ENCODE data around the gene ARPP21. TPM values are rescaled to one million over a fixed set of nuclear protein-coding genes. Genes with fewer than 3 reads are reported as not detected.

The ARPP21 gene
- total RNA-seq, 4 donors from 2014 or later, result under 0.01 to 0.33 (median 0.13) TPM; not detected in 1

DNA sequence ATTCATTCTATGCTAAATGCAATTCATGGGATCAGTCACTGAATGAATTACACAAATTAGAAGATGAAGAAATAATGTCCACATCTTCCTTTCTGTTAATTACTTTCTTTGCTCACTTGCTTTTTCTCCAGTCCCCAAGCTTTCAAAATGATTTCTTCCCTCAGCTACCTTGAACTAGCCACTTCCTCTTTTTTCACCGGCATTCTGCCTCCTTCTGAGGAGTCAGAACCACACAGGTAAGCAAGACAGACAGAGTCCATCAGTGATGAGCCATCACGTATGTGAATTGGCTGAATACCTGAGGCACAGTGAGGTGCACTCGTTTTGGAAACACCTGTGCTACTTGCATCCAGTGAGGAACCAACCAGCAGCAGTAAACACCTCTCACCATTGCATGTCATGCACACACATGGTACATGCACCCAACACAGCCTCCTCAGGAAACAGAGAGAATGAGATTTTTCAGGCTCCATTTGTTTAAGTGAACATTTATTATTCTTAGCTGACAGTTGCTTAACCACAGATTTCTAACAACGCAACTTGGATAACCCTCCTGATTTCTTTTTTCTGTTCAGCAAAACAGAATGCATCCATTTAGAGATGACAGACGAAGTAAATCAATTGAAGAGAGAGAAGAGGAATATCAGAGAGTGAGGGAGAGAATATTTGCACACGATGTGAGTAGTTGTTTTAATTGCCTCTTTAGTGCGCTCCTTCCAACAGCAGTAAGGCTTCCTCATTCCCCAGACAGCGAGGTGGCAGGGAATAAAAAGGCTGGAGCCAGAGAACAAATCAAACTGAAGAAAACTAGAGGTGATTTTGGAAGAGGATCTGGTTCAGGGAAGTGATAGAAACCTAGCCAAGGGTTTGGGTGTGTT lies 69.3 kb downstream of the ARPP21 start:
- WGBS, result 64% methylated on average over 8 of the region's 8 CpGs
- H3K27me3 ChIP-seq, result no peaks in the 10 kb centered on the region
- intact Hi-C loops (cut with DNase I), result no loop called here
- DNase-seq (ENCODE audit: extremely low spot score), result no peak
- no peaks in the 10 kb centered on the region for H3K36me3 ChIP-seq
- TF ChIP-seq EP300 (IDR thresholded peaks at IDR 0.05) (no peak), POLR2A (IDR thresholded peaks at IDR 0.05; ENCODE audit: low read depth) (no peak), POLR2AphosphoS5 (IDR thresholded peaks at IDR 0.05) (no peak)
- TF ChIP-seq, protein P1, sequence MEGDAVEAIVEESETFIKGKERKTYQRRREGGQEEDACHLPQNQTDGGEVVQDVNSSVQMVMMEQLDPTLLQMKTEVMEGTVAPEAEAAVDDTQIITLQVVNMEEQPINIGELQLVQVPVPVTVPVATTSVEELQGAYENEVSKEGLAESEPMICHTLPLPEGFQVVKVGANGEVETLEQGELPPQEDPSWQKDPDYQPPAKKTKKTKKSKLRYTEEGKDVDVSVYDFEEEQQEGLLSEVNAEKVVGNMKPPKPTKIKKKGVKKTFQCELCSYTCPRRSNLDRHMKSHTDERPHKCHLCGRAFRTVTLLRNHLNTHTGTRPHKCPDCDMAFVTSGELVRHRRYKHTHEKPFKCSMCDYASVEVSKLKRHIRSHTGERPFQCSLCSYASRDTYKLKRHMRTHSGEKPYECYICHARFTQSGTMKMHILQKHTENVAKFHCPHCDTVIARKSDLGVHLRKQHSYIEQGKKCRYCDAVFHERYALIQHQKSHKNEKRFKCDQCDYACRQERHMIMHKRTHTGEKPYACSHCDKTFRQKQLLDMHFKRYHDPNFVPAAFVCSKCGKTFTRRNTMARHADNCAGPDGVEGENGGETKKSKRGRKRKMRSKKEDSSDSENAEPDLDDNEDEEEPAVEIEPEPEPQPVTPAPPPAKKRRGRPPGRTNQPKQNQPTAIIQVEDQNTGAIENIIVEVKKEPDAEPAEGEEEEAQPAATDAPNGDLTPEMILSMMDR (IDR thresholded peaks at IDR 0.05), result no peak
- H3K9me3 ChIP-seq, result no peaks in the 10 kb centered on the region
- no peak overlapping the region for H3K27ac ChIP-seq (replicated peaks in 1 of 4)
- H3K4me3 ChIP-seq, result no peak overlapping the region
- no peaks in the 10 kb centered on the region for H3K4me1 ChIP-seq

DNA sequence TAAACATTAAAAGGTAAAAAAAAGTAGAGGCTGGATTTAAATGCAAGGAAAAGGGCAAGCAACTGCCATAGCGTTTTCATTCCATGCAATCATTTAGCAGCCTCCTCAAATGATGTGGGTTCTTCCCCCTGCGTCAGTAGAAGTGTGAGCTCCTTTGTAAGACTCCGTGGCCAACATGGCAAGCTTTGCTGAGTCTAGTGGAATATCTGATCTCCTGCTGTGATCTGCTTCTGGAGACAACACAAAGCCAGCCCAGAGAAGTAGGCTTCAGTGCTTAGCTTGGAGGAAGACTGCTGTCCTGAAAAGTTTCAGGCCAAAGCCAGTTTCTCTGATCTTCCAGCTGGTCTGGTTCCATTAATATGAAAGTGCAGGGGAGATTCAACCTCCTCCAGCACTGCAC lies 70.4 kb downstream of the ARPP21 start:
- WGBS, result 89% methylated on average over 3 of the region's 3 CpGs
- H3K4me1 ChIP-seq, result no peaks in the 10 kb centered on the region
- H3K4me3 ChIP-seq, result no peak overlapping the region
- no peaks in the 10 kb centered on the region for H3K9me3 ChIP-seq
- H3K27ac ChIP-seq (replicated peaks in 1 of 4), result no peak overlapping the region
- intact Hi-C loops (cut with DNase I), result no loop called here
- H3K36me3 ChIP-seq, result no peaks in the 10 kb centered on the region
- H3K27me3 ChIP-seq, result no peaks in the 10 kb centered on the region
- TF ChIP-seq POLR2A (IDR thresholded peaks at IDR 0.05; ENCODE audit: low read depth), result no peak
- no peak for TF ChIP-seq EP300 (IDR thresholded peaks at IDR 0.05)
- TF ChIP-seq POLR2AphosphoS5 (IDR thresholded peaks at IDR 0.05), result no peak
- no peak for DNase-seq (ENCODE audit: extremely low spot score)

DNA sequence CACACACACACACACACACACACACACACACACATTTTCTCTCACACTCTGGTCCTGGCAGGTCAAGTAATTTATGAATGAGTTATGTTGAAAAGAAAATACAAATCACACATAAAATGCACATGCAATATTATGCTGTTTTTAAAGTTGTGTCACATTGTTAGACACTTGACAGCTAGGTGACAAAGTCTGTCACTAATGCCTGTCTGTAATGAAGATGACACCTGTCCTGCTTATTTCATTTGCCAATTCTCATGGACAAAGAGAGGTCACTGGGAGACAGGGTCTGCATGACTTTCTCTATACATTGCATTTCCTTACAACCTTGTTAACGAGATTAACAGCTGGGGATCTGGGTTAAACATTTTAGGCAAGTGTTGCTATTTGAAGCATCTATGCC lies 71.2 kb downstream of the ARPP21 start:
- no peaks in the 10 kb centered on the region for H3K27me3 ChIP-seq
- H3K9me3 ChIP-seq, result no peaks in the 10 kb centered on the region
- H3K4me1 ChIP-seq, result no peaks in the 10 kb centered on the region
- H3K27ac ChIP-seq (replicated peaks in 1 of 4), result no peak overlapping the region
- no peak overlapping the region for H3K4me3 ChIP-seq
- TF ChIP-seq POLR2AphosphoS5 (IDR thresholded peaks at IDR 0.05) (no peak), EP300 (IDR thresholded peaks at IDR 0.05) (no peak), POLR2A (IDR thresholded peaks at IDR 0.05; ENCODE audit: low read depth) (no peak)
- TF ChIP-seq, protein P1 (IDR thresholded peaks at IDR 0.05), result no peak
- DNase-seq (ENCODE audit: extremely low spot score), result no peak
- no peaks in the 10 kb centered on the region for H3K36me3 ChIP-seq
- intact Hi-C loops (cut with DNase I), result no loop called here
- WGBS, result 77% methylated on average over 1 of the region's 1 CpG

DNA sequence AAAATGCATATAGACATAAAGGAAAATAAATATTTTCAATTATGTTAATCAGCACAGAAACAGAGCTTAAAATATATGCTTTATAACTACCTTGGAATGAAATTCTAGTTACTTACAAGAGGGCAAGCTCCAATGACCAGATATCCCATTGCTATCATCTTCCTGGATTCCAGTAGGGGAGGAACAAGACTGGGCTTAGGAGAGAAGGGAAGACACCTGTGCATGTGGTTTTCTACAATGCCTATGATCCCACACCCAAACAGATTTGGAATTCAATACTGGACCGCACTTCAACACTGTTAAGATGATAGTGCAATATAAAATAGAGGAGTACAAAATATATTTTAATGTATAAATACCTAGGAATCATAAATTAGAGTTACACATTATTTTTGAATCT lies 79.6 kb downstream of the ARPP21 start:
- Histone ChIP-seq H3K9me3 (no peaks in the 10 kb centered on the region), H3K4me1 (no peaks in the 10 kb centered on the region), H3K27me3 (no peaks in the 10 kb centered on the region), H3K36me3 (no peaks in the 10 kb centered on the region), H3K4me3 (no peak overlapping the region), H3K27ac (replicated peaks in 1 of 4) (no peak overlapping the region)
- intact Hi-C loops (cut with DNase I), result no loop called here
- 90% methylated on average over 1 of the region's 1 CpG for WGBS
- TF ChIP-seq POLR2AphosphoS5 (IDR thresholded peaks at IDR 0.05) (no peak), EP300 (IDR thresholded peaks at IDR 0.05) (no peak), POLR2A (IDR thresholded peaks at IDR 0.05; ENCODE audit: low read depth) (no peak)
- TF ChIP-seq, protein P1 (IDR thresholded peaks at IDR 0.05), result no peak
- no peak for DNase-seq (ENCODE audit: extremely low spot score)

DNA sequence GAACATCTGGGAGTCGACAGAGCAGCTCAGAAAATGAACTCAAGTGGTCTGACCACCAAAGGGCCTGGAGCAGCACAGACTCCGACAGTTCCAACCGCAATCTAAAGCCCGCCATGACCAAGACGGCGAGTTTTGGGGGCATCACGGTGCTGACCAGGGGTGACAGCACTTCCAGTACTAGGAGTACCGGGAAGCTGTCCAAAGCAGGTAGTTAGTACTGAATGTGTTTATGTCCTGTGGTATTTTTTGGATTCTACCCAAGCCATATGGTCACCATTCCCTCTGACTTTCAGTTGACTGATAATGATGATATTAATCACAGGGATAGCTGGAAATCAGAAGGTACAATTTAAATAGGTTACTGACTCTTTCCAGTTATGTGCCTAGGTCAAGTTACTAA lies 82.3 kb downstream of the ARPP21 start:
- no peak overlapping the region for H3K27ac ChIP-seq (replicated peaks in 1 of 4)
- no peaks in the 10 kb centered on the region for H3K4me1 ChIP-seq
- no peaks in the 10 kb centered on the region for H3K9me3 ChIP-seq
- 85% methylated on average over 8 of the region's 8 CpGs for WGBS
- intact Hi-C loops (cut with DNase I), result no loop called here
- H3K4me3 ChIP-seq, result no peak overlapping the region
- no peaks in the 10 kb centered on the region for H3K27me3 ChIP-seq
- TF ChIP-seq POLR2A (IDR thresholded peaks at IDR 0.05; ENCODE audit: low read depth) (no peak), POLR2AphosphoS5 (IDR thresholded peaks at IDR 0.05) (no peak), EP300 (IDR thresholded peaks at IDR 0.05) (no peak)
- TF ChIP-seq, protein P1 (IDR thresholded peaks at IDR 0.05), result no peak
- H3K36me3 ChIP-seq, result no peaks in the 10 kb centered on the region
- DNase-seq (ENCODE audit: extremely low spot score), result no peak
